Osteoblast (primary cell): ENCODE measurements around the gene BRD2. TPM values are rescaled to one million over a fixed set of nuclear protein-coding genes. Genes with fewer than 3 reads are reported as not detected.

Experiments
- DNase-seq: peaks from one replicate; pipeline ENCODE4 v3.0.0; 2011; ENCODE audit warnings: low spot score, mixed read lengths; ENCODE audit not compliant: insufficient read length; ENCODE audit errors: missing footprints
- H2AFZ ChIP-seq: 2 replicates; pipeline ENCODE4 v1.6.0; 2011; ENCODE audit warnings: mild to moderate bottlenecking, low read length
- H3K27ac ChIP-seq: 2 replicates; pipeline ENCODE4 v1.5.1; 2011; ENCODE audit warnings: mild to moderate bottlenecking, low read depth, low read length, moderate library complexity
- H3K27me3 ChIP-seq: 2 replicates; pipeline ENCODE4 v1.6.0; 2012; ENCODE audit warnings: mild to moderate bottlenecking, control low read depth, inconsistent platforms, low read length, moderate library complexity; ENCODE audit not compliant: insufficient read depth
- H3K36me3 ChIP-seq: 2 replicates; pipeline ENCODE4 v1.5.1; 2011; ENCODE audit warnings: mild to moderate bottlenecking, low read length, control low read depth, moderate library complexity; ENCODE audit not compliant: insufficient read depth
- H3K4me1 ChIP-seq: 2 replicates; pipeline ENCODE4 v1.5.1; 2011; ENCODE audit warnings: mild to moderate bottlenecking, low read length, control low read depth, moderate library complexity; ENCODE audit not compliant: insufficient read depth
- H3K4me2 ChIP-seq: 2 replicates; pipeline ENCODE4 v1.6.0; 2011; ENCODE audit warnings: mild to moderate bottlenecking, low read length; ENCODE audit not compliant: insufficient read depth
- H3K4me3 ChIP-seq: fragments of 200-600 bp; sonication (generic); 3 replicates; pipeline ENCODE4 v1.5.1; 2012; ENCODE audit warnings: mild to moderate bottlenecking, low read length, inconsistent platforms; ENCODE audit not compliant: insufficient read depth
- H3K79me2 ChIP-seq: 2 replicates; pipeline ENCODE4 v1.6.0; 2012; ENCODE audit warnings: mild to moderate bottlenecking, low read length, control low read depth, inconsistent platforms; ENCODE audit not compliant: insufficient read depth
- H3K9me3 ChIP-seq: 2 replicates; pipeline ENCODE4 v1.5.1; 2011; ENCODE audit warnings: low read depth, low read length, control low read depth
- H4K20me1 ChIP-seq: 2 replicates; pipeline ENCODE4 v1.6.0; 2012; ENCODE audit warnings: mild to moderate bottlenecking, low read length, control low read depth; ENCODE audit not compliant: insufficient read depth
- total RNA-seq: library from RNA; depleted of rRNA; stranded (reverse); fragments of >200 nt; gene quantifications from 2 replicates; pipeline ENCODE4 v1.2.3, GENCODE V29; 2012
- TF ChIP-seq, protein P1 (sequence below): IDR thresholded peaks from 2 replicates; pipeline ENCODE4 v1.5.1; 2011; ENCODE audit warnings: mild to moderate bottlenecking, low read depth, low read length, moderate library complexity; ENCODE audit errors: extremely low read depth

BRD2 gene
- total RNA-seq, 1 donor = 119 TPM

DNA sequence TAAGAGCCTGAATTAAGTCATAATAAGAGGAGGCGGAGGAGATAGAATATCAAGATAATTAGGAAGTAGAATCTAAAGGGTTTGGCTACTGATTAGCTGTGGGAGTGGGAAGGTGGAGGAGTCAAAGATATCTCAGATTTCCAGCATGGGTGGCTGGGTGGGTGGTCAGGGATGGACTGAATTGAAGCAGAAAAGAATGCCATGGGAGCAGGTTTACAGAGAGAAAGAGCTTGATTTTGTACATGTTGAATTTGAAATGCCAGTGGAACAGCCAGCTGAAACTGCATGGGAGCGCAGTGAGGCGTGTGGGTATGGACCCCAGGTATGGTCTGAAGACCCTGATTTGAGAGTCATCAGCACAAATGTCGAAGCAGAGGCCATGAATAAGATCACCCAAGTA, 14.1 kb upstream of the BRD2 start:
- peaks cover 4% of the 10 kb centered on the region for H3K4me1 ChIP-seq
- TF ChIP-seq, protein P1, sequence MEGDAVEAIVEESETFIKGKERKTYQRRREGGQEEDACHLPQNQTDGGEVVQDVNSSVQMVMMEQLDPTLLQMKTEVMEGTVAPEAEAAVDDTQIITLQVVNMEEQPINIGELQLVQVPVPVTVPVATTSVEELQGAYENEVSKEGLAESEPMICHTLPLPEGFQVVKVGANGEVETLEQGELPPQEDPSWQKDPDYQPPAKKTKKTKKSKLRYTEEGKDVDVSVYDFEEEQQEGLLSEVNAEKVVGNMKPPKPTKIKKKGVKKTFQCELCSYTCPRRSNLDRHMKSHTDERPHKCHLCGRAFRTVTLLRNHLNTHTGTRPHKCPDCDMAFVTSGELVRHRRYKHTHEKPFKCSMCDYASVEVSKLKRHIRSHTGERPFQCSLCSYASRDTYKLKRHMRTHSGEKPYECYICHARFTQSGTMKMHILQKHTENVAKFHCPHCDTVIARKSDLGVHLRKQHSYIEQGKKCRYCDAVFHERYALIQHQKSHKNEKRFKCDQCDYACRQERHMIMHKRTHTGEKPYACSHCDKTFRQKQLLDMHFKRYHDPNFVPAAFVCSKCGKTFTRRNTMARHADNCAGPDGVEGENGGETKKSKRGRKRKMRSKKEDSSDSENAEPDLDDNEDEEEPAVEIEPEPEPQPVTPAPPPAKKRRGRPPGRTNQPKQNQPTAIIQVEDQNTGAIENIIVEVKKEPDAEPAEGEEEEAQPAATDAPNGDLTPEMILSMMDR = no peak
- H2AFZ ChIP-seq = no peak overlapping the region
- H3K4me2 ChIP-seq = no peak overlapping the region
- H3K27ac ChIP-seq = no peak overlapping the region
- no peaks in the 10 kb centered on the region for H3K36me3 ChIP-seq
- DNase-seq = no peak
- H4K20me1 ChIP-seq = no peaks in the 10 kb centered on the region
- H3K9me3 ChIP-seq = no peaks in the 10 kb centered on the region
- H3K79me2 ChIP-seq = no peaks in the 10 kb centered on the region
- H3K27me3 ChIP-seq = no peaks in the 10 kb centered on the region
- H3K4me3 ChIP-seq = no peak overlapping the region

DNA sequence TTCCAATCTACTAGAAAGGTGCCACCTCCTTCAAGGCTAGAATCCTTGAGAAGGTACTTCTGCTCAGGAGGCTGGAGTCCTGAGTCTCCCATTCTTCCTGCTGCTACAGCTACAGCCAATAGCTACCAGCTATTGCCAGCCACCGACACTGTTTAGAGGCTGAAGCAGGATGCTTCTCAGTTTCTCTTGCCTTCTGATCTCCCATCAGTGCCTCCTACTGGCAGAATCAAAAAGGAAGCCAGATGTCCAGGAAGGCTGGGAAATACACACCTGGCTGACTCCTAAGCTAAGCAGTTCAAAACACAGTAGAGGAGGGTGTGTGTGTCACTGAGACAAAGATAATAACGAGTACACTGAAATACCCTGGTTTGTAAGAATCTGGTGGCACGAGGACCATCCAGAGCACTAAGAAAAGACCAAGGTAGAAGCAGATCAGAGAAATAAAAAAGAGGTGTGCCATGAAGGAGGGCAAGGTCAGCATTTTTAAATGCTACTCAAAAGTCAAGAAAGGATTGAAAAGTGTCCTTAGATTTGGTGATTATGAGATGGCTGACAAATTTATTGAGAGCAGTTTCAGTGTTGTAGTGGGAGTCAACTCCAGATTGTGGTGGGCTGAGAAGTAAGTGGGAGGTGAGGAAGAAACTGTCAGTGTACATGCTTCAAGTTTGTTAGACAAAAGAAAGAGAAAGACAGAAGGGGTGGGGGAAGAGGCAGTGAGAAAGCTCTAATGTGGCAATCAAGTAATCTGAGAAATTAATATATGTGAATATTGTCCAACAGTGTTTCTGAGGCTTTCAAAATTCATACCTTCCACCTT, 13.2 kb upstream of the BRD2 start:
- Histone ChIP-seq H3K79me2 (no peaks in the 10 kb centered on the region), H3K36me3 (no peaks in the 10 kb centered on the region), H4K20me1 (no peaks in the 10 kb centered on the region), H2AFZ (no peak overlapping the region), H3K27me3 (no peaks in the 10 kb centered on the region), H3K9me3 (no peaks in the 10 kb centered on the region), H3K4me1 (peaks cover 4% of the 10 kb centered on the region), H3K27ac (no peak overlapping the region), H3K4me2 (no peak overlapping the region), H3K4me3 (no peak overlapping the region)
- no peak for DNase-seq
- TF ChIP-seq, protein P1 = peak; percentile 46

- H3K9me3 ChIP-seq = no peaks in the 10 kb centered on the region
- H3K36me3 ChIP-seq = no peaks in the 10 kb centered on the region
- H3K79me2 ChIP-seq = peaks cover 3% of the 10 kb centered on the region
- TF ChIP-seq, protein P1 = no peak
- no peak overlapping the region for H3K4me2 ChIP-seq
- H2AFZ ChIP-seq = no peak overlapping the region
- H4K20me1 ChIP-seq = no peaks in the 10 kb centered on the region
- no peak overlapping the region for H3K4me3 ChIP-seq
- H3K4me1 ChIP-seq = peaks cover 4% of the 10 kb centered on the region
- H3K27me3 ChIP-seq = no peaks in the 10 kb centered on the region
- H3K27ac ChIP-seq = no peak overlapping the region
- no peak for DNase-seq
Measured at GRCh38 chr6:32956176-32956575, 12.2 kb upstream of the BRD2 start.

DNA sequence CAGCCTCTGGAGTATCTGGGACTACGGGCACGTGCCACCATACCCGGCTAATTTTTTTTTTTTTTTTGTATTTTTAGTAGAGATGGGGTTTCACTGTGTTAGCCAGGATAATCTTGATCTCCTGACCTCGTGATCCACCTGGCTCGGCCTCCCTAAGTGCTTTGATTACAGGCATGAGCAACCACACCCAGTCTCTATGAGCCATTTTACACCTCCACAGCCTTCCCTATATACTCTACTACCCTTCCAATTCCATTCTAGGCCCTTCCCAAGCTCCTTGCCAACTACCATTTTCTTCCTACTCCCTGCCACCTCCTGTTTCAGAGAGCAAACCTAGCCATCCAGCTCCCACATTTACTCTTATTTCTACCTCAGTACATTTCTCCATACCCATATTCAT, 7.8 kb upstream of the BRD2 start:
- Histone ChIP-seq H3K36me3 (no peaks in the 10 kb centered on the region), H3K4me2 (no peak overlapping the region), H3K4me3 (no peak overlapping the region), H3K9me3 (no peaks in the 10 kb centered on the region), H3K27me3 (no peaks in the 10 kb centered on the region), H3K79me2 (peaks cover 27% of the 10 kb centered on the region), H4K20me1 (no peaks in the 10 kb centered on the region), H3K4me1 (no peaks in the 10 kb centered on the region), H3K27ac (no peak overlapping the region), H2AFZ (no peak overlapping the region)
- no peak for DNase-seq
- TF ChIP-seq, protein P1 = no peak
